Brain microvascular endothelial cell (primary cell): ENCODE measurements around the gene STK11.

Source experiments
- DNase-seq: peaks from one replicate; pipeline ENCODE4 v3.0.0-alpha.2; 2020
- H3K27ac ChIP-seq: fragments of 250-450 bp; sonication (Bioruptor Pico); 2 replicates; pipeline ENCODE4 v1.5.1; 2020; ENCODE audit warnings: mild to moderate bottlenecking, moderate library complexity
- H3K27me3 ChIP-seq: fragments of 250-450 bp; sonication (Bioruptor Pico); replicated peaks from 2 replicates; pipeline ENCODE4 v1.5.1; 2020; ENCODE audit warnings: mild to moderate bottlenecking
- H3K36me3 ChIP-seq: fragments of 250-450 bp; sonication (Bioruptor Pico); replicated peaks from 2 replicates; pipeline ENCODE4 v1.5.1; 2020; ENCODE audit warnings: mild to moderate bottlenecking
- H3K4me3 ChIP-seq: 2 replicates; pipeline ENCODE4 v1.5.1; 2011; ENCODE audit warnings: low read depth, mild to moderate bottlenecking, control low read depth, low read length, moderate library complexity
- CTCF ChIP-seq: IDR thresholded peaks from 2 replicates; pipeline ENCODE4 v1.5.1; 2011; ENCODE audit warnings: low read depth, mild to moderate bottlenecking, moderate library complexity, low read length, control low read depth, inconsistent platforms; ENCODE audit errors: missing control alignments
- in situ Hi-C: cut with HindIII; loops from 2 replicates; pipeline ENCODE4 v1.10.0; 2017; ENCODE audit warnings: low sequenced_read_pairs, low pct_ligation_motif_present

Gene STK11

GRCh38 chr19:1255186-1256161 is 49.9 kb downstream of the STK11 start:
- in situ Hi-C loops = no loop called here
- no peak for TF ChIP-seq CTCF
- Histone ChIP-seq H3K4me3 (no peak overlapping the region), H3K27me3 (no peaks in the 10 kb centered on the region), H3K27ac (no peak overlapping the region), H3K36me3 (peaks cover 68% of the 10 kb centered on the region)
- no peak for DNase-seq

- H3K4me3 ChIP-seq = no peak overlapping the region
- DNase-seq = no peak
- in situ Hi-C loops = no loop called here
- H3K27me3 ChIP-seq = no peaks in the 10 kb centered on the region
- no peak for TF ChIP-seq CTCF
- H3K27ac ChIP-seq = no peak overlapping the region
- peaks cover 54% of the 10 kb centered on the region for H3K36me3 ChIP-seq
Measured at GRCh38 chr19:1256646-1257474, 51.3 kb downstream of the STK11 start.

DNA sequence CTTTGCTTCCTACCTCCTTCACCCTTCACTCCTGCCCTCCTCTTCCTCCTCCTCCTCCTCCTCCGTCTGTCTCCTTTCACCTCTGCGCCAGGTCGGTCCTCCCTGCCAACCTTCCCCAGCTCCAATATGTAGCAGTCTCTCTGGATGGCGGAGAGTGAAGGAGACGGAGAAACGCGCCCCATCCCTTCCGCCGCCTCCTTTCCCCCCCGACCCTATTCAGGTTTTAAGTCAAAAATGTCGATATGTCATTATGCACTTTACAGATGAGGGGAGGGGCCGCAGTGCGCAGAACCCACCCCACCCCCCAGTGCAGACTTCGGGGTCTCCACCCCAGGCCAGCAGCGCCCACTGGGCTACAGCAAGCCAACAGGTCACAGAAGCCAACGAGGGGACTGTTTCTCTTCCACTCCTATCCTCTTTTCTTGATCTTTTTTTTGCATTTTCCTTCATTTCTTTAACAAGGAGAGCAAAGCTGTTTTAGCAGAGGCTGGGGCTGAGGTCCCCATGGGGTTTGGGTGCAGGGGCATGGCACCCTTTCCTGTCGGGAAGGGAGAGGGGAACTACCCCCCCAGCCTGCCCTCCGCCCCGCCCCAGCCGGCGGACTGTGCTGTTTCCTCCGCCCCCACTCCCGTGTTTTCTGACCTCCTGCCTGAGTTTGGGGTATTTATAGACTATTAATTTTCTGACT is 52.0 kb downstream of the STK11 start:
- in situ Hi-C loops = no loop called here
- no peak for TF ChIP-seq CTCF
- no peak for DNase-seq
- Histone ChIP-seq H3K27ac (no peak overlapping the region), H3K36me3 (peaks cover 51% of the 10 kb centered on the region), H3K4me3 (no peak overlapping the region), H3K27me3 (no peaks in the 10 kb centered on the region)

- Histone ChIP-seq H3K27ac (no peak overlapping the region), H3K36me3 (peaks cover 49% of the 10 kb centered on the region)
Measured at GRCh38 chr19:1258163-1258492, 52.5 kb downstream of the STK11 start.

More at GRCh38 chr19:1258163-1258492, 52.5 kb downstream of the STK11 start:
- in situ Hi-C loops = no loop called here
- no peak for DNase-seq
- TF ChIP-seq CTCF = no peak
- no peaks in the 10 kb centered on the region for H3K27me3 ChIP-seq
- no peak overlapping the region for H3K4me3 ChIP-seq
